Stimulated activated CD8-positive, alpha-beta memory T cell treated with anti-CD3 and anti-CD28 coated beads, Interleukin-15, amount 100 ng/mL, for 4 hours (primary cell): ENCODE results near the gene LRBA.

ENCODE experiments used
- DNase-seq, 2 donors: peaks; one replicate each; pipeline ENCODE4 v3.0.0-alpha.2; 2020; ENCODE audit warnings: low read depth in 2 of 2

LRBA gene

DNA sequence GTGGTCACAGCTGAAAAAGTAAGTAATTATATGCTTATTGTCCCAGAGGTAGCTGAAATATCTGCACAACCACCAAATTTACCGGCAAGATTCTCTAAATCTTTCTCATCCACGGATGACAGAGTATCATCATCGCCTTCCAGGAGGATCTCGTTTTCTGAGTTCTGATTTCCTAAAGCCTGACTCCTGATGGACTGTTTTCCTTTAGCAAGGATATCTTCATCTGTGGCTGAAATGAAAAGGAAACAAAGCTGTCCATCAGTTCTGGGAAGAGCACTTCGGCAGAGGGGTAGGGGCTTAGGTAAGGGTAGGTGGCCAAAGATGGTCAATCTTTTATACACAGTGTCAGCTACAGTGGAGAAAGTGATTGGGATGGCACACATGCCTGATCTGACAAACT, 424.5 kb downstream of the LRBA start:
- DNase-seq = no peak

DNA sequence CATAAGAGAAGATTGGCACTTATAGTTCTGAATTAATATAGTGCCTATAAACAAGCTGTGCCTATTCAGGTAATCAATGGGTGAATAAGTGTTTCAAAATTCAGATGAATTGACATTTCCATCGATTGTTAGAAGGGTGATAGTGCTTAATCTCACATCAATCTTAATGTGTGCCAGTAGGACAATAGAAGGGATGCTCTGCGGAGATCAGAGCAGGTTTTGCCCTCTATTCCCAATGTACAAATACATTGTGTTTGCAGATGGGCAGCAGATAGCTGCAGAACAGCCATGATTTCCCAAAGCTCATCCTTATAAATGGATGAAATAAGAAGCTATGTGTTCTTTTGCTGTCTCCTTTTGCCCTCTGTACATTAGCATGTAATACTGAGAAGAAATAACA, 425.9 kb downstream of the LRBA start:
- DNase-seq = no peak

DNA sequence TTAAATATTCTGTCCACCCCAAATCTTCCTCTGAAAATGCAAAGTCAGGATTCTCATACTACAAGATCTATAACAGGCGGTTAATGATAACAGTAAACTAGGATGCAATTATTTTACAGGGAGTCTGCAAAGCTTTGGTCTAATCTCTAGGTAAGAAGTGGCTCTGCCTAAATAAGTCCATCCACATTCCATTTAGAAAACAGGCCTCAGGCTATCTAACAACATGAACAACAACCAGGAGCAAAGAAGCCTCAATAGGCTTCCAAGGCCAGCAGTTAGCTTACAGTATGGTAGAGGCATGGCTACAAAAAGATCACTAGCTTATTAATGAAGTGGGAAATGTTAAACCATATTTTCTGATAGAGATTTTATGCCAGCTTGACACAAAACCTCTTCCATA, 426.8 kb downstream of the LRBA start:
- no peak for DNase-seq

DNA sequence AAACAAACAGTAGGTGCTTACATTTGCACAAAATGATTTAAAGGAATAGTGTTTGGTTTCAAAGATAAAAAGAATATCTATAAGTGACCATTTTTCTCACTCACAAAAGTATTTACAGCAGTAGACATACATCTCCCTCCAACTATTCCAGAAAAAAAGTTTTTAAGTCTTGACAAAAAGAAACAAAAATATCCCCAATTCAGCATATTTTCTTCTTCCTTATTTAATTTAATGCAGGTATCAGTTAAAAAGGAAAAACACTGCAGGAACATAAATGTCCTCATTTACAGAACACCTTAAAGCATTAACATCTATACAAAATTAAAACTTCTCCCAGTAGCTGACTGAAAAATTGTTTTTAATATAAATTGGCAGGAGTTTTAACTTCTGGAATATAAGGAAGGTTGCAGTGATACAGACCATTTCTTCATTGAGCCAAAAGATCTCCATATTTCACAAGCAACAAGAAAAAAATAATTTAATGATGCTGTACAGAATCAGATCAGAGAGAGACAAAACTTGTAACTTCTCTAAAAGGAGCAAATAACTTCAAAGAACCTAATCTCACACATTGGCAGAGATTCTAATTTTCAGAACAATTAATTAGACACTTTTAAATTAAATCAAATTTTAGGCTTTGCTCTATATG, 428.8 kb downstream of the LRBA start:
- DNase-seq = no peak

DNA sequence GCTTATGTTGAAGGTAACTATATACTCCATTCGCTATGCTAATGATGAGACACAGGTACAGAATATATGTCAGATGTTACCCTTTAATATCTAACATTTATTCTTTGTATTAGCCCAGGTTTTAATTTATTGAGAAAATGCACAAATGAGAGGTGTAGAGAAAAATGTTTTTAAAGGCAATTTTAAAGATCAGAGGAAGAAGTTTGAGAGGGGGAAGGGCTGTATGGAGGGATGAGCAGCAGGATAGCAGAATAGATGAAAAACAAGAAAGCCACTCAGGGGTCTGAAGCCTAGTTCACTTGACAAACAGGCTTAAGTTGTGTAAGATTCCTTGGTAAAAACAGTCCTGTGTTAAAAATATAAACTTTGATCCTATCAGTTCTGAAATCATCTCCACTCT, 429.5 kb downstream of the LRBA start:
- DNase-seq = no peak

DNA sequence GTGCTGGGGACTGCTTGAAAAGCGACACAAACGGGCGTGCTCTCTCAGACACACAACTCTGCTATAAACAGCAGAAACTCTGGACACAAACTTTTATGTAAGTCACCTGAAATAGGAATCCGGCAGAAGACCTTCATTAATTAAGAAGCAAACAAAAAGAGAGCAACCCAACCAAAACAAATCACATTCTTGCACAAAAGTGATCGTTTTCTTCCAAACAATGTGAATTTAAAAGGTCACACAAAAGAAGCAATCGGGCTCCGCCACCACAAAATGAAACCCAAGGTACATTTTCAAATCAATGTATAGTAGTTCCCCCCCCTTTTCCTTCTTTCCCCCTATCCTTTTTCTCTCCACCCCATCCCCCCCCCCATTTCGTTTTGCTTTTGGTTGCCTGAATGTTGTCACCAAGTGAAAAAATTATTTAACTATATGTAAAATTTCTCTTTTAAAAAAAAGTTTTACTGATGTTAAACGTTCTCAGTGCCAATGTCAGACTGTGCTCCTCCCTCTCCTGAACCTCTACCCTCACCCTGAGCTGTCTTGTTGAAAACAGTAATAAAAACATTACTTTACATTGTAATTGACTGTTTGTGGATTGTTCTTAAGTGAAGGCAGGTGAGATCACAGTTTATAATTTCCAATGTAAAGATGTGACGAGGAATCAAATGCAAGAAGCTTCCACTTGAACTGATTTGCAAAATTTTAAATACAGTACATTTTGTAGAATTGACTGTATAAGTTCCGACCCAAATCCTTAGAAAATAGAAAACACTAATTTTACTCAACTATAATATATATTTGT, 430.8 kb downstream of the LRBA start:
- DNase-seq = no peak

DNA sequence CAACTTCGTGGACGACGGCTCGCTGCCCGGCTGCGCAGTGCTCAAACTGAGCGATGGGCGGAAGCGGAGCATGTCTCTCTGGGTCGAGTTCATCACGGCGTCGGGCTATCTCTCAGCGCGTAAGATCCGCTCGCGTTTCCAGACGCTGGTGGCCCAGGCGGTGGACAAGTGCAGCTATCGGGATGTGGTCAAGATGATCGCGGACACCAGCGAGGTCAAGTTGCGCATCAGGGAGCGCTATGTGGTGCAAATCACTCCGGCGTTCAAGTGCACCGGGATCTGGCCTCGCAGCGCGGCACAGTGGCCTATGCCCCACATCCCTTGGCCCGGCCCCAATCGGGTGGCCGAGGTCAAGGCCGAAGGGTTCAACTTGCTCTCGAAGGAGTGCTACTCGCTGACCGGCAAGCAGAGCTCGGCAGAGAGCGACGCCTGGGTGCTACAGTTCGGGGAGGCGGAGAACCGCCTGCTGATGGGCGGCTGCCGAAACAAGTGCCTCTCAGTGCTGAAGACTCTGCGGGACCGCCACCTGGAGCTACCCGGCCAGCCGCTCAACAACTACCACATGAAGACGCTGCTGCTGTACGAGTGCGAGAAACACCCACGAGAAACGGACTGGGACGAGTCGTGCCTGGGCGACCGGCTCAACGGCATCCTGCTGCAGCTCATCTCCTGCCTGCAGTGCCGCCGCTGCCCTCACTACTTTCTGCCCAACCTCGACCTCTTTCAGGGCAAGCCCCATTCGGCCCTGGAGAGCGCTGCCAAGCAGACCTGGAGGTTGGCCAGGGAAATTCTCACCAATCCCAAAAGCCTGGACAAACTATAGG, 431.6 kb downstream of the LRBA start:
- no peak for DNase-seq

DNA sequence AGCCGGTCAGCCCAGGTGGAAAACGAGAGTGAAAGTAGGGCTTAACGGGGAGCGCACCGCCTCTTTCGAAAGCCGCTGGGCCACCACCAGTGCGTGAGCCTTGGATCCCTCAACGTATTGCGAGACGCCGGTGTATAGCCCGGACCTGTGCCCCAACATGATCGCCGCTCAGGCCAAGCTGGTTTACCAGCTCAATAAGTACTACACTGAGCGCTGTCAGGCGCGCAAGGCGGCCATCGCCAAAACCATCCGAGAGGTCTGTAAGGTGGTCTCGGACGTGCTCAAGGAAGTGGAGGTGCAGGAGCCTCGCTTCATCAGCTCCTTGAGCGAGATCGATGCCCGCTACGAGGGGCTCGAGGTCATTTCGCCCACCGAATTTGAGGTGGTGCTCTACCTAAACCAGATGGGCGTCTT, 432.2 kb downstream of the LRBA start:
- DNase-seq = no peak

DNA sequence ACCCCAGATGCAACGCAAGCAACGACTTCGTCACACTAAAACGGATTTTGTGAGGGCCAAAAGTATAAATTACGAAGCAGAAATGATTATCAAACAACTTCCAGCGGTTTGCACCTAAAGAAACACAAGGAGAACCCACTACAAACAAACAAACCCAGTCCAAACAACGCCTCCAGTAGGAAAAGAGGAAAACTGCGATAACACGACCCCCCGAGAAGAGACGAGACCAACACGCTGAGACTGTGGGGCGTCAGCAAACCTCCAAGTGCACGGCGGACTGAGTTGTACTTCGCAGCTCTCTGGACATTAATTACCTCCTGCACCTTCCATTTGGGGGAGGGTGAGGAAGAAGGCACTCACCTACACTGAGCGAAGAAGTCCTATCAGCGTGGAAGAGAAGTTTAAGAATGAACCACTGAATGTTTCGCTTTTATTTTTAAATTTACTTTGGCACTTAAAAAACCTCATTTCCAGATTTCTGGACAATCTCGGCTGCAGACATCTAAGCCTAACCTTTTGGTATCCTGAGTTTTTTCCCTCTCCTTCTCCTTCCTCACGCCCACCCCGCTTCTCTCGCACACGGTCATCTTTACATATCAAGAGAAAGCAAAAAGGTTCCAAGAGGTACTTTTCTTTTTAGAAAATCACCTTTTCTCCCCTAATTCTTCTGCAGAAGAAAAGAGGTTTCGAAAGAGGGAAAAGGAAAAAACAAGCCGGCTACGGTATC, 432.8 kb downstream of the LRBA start, which contains the start of gene MAB21L2:
MAB21L2 (plus strand) TSS at position 6 of the 727 bp plus-strand sequence. CDS start 879 bp downstream, outside the sequence.
- no peak for DNase-seq

DNA sequence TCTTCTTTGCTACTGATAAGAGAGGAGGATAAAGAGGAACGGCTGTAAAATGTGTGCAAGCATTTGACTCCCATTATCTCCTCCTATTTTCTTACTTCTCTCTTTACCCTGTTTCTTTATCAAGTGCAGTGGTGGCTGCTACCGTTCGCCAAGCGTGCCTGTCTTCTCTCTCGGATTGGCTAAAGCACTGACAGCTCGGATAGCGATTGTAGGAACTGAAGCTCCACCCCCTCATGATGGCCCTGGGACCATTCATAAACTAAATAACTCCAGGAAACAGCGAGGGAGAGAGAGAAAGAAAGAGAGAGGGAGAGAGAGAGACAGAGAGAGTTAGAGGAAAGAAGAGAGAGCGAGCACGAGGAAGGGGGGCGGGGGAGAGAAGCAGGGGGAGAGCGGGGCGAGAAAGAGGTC, 433.4 kb downstream of the LRBA start:
- DNase-seq = no peak

DNA sequence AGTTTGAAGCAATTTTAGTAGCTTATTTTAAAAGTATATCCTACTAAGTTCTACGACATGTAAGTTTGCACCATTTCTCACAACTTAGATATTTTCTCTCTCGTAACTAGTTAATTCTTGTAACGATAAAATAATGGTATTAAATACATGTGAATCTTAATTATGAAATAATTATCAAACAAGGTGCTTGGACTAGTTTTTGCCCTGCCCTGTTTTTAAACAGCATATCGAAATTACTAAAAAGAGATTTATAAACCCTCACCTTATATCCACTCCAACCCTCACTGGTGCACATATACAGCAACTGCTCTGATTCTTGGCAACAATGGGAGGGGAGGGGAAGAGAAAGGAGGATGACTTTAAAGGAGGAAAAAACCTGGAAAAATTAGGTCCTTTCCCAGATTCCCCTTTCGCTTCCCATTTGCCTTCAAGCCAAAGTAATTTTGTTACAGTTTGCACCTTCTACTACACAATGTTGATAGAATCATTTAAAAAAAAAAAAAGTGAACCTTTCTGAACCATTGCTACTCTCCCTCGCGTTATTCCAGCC, 434.0 kb downstream of the LRBA start:
- no peak for DNase-seq

DNA sequence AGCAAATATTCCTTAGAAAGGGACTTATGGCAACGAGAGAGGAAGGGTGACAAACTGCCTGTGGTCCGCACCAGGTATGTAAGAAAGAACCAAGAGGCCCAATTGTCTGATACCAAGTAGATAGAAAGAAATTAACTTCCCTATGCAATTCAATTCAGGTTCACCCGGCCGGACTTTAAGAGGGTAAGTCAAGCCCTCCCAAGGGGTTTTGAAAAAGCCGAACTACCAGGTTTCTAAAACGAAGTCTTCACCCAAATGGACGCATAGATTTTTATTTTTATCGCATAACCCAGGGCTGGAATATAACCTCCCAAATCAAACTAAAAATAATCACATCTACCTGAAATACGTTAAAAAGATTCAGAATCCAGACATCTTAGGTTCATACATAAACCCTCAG, 434.8 kb downstream of the LRBA start:
- no peak for DNase-seq

DNA sequence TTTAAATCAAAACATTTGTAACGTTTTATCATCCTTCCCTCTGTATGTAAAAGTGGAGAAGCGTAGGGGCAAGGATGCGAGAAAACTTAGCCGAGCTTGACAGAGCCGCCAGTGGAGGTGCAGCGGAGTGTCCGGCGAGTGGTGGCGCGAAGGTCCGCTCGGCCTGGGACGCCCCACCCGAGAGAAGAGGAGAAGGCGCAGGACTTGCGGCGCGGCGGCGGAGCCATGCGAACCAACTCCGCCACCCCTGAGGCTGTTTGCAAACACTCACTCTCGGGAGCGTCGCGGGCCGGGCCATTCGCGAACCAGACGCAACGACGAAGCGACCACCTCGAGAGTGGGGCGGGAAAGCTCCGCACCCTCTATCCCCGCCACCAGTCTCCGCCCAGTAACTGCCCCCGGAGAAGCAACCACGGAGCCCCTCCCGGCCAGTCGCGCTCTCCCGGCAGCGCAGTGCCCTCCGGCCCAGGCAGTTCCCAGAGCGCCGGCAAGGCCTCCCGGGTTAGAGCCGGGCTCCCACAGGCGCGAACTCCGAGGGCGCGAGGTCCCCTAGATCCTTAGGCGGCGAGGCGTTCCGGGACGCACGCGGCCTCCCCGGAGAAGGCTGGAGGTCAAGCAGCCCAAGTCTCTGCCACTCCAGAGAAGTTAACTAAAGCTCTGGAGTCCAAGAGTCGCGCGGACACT, 435.4 kb downstream of the LRBA start:
- DNase-seq = no peak

DNA sequence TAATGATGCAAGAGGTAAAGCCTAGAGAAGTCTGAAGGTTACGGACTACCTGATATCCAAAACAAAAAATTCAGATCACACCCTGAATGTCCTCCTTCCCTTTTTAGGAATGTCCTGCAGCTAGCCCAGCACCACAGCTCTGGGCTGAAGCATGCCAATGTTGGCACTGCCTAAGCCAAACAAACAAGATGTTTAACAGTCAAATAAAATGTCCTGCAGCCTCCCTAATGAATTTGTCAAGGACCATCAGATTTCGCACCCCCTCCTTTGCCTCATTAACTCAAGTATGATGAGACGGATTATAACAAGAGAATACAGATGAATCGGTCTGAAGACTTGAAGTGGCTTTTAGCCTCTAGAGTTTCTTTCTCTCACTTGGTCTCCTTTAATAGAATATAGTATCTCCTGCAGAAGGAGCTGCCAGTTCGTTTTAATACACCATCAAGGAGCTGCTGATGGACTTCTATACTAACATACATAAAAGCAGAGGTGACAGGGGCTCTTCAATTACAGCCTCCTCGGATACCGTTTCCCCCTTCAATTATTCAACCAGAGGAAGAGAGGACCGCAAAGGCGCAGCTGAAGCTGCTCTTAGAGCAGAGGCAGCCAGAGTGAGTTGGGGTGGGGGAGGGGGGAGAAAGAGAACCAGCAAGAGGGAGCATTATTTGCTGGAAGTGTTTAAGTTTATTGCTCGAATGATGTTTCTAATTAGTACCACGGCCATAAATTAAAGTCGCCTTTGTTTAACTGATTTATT, 436.2 kb downstream of the LRBA start:
- DNase-seq = no peak

DNA sequence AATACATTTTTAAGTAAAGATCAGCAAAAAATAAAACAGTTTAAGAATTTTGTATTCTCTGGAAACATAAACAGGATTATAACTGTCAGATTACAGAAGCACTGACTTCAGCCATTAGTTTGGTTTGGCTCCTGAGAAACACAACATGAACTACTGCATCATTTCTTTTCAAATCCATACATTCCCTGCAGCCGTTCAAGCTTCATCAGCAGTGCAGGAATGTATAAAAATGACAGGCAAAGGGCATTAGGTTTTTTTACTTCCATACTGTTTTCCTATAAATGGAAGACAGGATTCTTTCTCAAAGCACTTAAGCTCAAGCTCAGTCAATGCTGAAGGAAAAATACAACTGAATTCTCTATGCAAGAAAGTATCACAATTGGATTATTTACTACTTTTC, 437.3 kb downstream of the LRBA start:
- DNase-seq = no peak

DNA sequence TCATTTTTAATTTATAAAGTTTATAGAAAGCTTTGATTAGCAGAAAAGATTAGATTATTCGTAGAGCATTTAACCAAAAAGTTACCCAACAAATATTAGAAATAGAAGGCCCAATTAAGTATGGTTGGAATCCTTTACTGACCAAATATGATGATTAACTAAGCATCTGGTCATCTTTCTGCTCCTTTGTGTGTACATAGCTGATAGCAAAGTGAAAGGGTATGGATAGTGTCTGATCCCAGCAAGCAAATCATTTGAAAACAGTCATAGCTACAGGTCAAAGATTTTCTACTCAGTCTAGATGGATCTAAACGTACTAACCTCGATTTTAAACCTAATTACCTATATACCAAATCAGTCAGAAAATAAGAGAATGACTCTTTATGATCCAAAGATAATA, 440.4 kb downstream of the LRBA start:
- no peak for DNase-seq

DNA sequence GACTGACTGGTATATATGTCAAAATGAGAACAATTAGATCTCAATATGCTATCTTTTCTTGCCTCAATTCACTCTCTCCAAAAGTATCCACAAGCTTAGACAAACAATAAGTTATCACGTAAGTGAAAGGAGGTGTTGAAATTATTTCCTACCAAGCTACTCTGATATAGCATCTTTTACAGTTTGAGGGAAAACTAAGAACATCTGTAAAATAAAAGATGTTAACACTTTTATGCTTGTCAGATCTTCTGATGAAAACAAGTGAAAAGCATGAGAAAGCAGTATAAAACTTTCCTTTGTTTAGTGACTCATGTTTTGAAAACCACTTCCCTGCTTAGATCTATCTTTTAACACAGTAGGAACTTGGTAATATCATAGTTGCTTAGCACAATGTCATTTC, 441.6 kb downstream of the LRBA start:
- DNase-seq = no peak

DNA sequence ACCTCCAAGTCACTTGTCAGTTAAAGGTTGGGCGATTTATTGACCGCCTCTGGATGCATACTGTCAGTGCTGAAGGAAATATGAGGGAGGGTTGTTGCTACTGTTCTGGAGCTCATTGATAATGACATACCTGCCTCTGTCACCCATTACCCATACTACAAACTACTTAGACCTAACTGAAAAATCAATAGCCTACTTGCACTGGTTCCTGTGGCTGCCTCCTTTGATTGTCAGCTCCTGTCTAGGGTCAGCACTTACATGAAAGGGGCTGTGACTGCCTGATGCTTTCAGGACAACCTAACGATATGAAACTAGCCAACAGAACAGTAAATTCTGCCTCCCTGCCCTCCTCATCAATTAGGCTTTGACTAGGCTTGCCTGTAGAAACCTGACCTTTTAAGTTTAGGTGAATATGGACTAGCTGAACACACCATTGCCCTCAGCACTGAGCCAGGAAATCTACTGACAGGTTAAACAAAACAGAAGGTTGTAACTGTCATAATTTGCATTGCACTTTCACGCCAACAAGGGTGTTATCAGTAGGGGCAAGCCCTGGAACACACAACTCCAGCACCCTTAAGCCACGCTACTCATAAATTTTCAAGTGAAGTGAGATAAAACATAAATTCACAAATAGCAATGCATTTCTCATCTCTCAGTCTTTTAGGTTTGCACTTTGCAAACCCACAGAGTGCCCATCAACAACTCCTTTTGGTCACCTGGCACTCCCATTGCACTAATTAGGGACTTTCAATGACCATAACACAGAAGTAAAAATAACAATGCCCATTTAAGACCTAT, 442.2 kb downstream of the LRBA start:
- no peak for DNase-seq

DNA sequence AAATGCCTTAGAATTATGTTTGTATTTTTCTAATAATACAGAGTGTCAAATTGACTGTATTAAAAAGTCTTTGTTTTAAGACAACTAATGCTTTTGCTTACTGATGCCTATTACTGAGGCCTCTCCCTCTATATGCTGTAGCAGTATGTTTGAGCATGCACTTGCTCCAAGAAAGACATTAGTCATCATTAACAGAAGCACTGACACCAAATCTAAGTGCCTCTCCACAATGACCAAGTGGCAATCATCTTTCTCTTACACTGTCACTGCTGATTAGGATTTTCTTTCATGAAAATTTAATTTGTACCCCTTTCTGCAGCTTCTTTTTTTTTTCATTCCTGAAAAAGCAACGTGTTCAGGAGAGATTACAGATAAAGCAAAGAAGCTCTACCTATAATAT, 444.2 kb downstream of the LRBA start:
- DNase-seq = no peak
